HG03521 (cell line): ENCODE data around the gene EPRS1.

Experiments used
- ATAC-seq: cut with Tn5 transposase; IDR thresholded peaks from one replicate; pipeline ENCODE4 v1.9.1; 2021; ENCODE audit warnings: mild to moderate bottlenecking, moderate library complexity; ENCODE audit not compliant: unreplicated experiment

EPRS1 gene

DNA sequence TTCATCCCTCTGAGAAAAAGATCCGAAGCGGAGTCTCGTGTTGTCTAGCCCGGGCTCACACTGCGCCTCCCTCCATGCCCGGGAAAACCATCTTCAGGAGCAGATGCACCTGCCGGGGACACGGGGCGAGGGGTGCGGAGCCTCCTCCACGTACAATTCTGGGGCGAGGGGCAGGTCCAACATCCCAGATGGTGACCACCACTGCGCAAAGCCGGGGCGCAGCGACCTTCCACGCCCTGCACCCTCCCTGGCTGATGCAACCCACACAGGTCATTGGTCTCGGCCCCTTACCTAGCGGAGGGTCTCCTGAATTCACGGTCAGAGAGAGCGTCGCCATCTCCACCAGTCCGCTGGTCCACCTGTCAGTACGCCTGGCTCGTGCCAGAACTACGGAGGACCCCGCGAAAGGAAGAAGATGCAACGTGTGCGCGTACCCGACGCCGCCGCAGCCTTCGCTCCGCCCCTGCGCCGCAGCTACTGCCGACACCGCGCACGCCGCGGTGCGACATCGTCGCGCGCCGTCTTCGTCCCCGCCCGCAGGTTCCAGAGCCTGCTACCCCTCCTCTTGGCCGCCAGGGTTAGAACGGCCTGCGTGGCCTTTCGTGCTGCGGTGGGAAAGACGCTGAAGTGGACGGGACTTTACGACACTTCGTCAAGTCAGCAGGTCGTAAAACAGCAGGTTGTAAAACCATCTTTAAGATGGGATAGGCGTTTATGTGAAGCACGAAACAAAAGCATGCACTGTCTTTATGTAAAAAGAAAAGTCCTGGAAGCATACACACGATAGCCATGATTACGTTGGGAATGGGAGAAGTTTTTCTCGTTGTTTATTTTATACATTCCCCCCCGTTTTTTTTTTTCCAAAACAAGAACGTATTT is at the start of gene EPRS1:
Gene EPRS1 (minus strand): TSS at position 454 of the 879 bp plus-strand sequence. CDS start 117 bp downstream, at position 337.
- ATAC-seq: peak; percentile 99

DNA sequence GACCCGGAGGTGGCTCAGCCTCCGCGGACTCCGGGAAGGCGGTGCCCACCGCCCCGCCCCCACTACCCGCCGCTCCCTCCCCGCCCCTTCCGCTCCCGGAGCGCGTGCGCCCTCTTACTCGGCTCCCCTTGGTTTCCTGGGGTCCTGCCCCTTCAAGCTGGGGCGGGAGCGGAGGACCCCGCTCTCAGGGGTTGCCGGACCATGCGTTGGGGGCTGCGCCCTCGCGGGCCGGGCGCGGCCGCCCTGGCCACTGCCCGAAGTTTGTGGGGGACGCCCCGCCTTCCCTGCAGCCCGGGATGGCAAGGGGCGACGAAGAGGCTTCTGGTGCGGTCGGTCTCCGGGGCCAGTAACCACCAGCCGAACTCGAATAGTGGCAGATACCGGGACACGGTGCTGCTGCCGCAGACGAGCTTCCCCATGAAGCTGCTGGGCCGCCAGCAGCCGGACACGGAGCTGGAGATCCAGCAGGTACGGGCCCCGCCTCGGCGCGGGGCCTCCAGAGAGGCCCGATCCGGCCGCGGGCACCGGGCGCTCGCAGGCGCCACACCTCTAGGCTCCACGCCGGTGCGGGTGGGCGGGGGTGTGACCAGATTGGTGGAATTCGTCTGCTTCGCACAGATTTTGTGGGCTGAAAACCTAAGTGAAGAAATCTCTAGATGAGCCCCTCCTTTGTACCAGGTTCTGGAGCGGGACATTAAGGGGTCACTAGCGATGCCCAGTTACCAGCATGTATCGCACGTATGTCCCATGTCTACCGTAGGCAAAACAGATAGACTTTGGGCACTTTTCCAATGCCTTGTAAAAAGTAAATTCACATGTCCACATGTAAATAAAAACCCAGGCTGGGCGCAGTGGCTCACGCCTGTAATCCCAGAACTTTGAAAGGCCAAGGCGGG is 48.0 kb upstream of the EPRS1 start, which contains the start of gene IARS2:
Gene IARS2 (plus strand): TSS at position 117 of the 896 bp plus-strand sequence. CDS start 85 bp downstream, at position 202.
- ATAC-seq: peak; percentile 67

DNA sequence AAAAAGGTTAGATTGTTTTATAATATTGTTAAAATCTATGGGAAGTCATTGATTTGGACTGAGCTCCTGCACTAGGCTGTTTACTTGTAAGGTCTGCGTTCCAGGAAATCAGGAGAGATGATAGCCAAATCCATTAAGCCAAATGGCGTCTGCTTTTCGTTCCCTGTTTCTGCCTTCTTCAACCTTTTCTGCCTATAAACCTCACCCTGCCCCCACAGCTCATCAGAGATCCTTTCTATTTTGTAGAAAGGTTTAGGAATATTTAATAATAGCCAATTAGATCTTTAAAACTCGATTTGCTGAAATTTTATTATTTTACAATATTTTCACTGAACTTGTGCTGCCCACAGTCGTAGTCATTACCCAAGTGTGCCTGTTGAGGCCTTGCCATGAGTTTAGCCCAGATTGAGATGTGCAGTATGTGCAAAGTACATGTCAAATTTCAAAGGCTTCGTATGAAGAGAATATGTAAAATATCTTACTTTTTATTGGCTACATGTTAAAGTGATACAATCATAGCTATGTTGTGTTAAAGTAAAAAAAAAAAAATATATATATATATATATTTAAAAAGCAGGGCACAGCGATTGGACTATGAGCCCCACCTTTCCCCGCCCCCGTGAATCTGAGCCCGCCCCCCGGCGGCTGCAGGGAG is 47.2 kb upstream of the EPRS1 start:
- peak; percentile 1 for ATAC-seq

- no peak for ATAC-seq
These were observed 46.4 kb upstream of the EPRS1 start for GRCh38 chr1:220092694-220093093.

GRCh38 chr1:220089650-220090556 is 43.6 kb upstream of the EPRS1 start, which contains the start of gene BPNT1:
TSS of gene BPNT1 (minus strand) at chr1:220089788. CDS start at chr1:220079846, 9,942 bp downstream.
- peak; percentile 51 for ATAC-seq

DNA sequence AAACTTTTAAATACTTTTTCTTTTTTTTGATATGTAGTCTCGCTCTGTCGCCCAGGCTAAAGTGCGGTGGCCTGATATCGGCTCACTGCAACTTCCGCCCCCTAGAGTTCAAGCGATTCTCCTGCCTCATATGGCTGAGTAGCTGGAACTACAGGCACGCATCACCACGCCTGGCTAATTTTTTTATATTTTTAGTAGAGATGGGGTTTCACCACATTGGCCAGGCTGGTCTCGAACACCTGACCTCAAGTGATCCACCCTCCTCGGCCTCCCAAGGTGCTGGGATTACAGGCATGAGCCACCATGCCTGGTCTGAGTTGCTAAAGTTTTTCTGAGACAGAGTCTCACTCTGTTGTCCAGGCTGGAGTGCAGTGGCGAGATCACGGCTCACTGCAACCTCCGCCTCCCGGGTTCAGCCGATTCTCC is 40.0 kb upstream of the EPRS1 start:
- ATAC-seq: peak; percentile 43

- no peak for ATAC-seq
These were observed 38.2 kb upstream of the EPRS1 start for GRCh38 chr1:220084460-220084859.

DNA sequence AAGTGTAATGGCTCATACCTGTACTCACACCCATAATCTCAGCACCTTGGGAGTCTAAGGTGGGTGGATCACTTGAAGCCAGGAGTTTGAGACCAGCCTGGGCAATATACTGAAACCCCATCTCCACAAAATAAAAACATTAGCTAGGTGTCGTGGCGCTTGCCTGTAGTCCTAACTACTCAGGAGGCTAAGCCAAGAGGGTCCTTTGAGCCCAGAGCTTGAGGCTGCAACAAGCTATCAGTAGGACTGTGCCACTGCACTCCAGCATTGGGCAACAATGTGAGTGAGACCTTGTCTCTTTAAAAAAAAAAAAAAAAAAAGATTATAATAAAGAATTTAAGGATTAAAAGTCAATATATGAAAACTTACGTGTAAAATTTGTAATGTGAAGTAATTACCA is 31.6 kb upstream of the EPRS1 start:
- no peak for ATAC-seq

DNA sequence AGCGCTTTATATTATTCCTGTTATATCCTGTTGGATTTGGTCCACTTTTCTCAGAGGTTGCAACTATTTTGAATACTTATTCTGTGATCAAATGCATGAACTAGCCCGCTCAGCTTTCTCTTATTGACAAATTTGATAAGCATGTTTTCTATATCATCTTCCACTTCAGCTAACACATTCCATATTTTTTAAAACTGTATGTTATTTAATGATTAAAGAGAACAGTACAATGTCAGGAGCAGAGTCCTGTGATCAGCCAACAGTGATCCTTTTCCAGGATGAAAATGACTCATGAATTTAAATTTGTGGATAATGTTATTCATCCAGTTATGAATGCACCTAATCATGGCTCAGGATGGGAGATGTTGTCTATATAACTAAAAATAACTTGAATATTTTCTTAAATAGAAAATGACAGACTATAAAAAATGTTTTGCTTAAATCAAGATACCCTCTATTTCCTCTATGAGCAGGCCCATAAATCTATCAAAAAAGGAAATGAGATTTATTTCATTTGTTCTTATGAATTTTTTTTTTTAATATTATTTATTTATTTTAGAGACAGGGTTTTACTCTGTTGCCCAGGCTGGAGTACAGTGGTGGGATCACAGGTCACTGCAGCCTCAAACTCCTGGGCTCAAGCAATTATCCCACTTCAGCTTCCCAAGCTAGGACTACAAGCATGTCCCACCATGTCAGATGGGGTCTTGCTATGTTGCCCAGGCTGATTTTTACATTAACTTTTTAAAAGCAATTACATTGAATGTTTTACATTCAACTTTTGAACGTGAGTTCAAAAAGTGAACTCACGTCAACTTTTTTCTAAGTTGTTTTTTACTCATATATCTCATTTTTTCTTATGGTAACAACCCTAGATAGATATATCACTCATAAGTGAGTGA is 30.8 kb upstream of the EPRS1 start:
- ATAC-seq: no peak

DNA sequence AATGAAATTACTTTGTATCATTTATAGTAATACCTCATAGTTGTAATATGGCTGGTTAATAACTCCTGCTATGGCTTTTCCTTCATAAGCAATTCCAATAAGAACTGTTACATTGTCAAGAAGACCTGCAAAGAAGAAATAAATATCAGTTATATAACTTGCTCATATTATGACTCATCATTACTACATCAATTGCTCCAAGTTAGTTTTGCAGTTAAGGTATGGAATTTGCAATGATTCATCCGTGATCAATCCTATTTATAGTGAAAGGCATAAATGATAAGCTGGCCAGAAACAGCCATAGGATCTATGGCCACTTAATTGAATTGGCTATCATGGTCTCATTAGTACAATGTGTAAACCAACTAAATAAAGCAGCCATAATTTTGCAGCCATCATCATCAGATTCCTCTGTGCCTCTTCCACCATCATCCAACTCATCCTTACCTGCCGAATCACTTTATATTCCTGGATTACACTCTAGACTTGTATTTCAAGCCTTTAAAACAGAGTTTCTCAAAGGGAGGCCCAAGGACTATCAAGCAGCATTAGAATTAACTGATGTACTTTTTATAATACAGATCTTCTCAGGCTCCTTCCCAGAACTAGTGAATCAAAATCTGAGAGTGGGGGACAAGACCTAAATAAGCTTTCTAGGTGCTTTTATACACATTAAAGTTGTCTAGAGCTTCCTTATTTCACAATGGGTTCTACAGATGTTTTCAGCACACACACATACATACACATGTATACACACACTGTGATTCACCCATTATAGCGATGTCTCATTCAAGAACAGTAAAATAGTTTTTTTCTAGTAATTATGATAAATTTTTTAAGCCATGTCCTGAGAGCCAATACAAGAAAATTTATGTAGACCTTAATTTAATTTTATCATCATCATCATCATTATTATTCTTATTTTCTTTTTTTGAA is 21.2 kb upstream of the EPRS1 start:
- ATAC-seq: no peak

GRCh38 chr1:220062629-220063028 is 16.3 kb upstream of the EPRS1 start:
- ATAC-seq: no peak

GRCh38 chr1:220060876-220061275 is 14.6 kb upstream of the EPRS1 start:
- no peak for ATAC-seq

DNA sequence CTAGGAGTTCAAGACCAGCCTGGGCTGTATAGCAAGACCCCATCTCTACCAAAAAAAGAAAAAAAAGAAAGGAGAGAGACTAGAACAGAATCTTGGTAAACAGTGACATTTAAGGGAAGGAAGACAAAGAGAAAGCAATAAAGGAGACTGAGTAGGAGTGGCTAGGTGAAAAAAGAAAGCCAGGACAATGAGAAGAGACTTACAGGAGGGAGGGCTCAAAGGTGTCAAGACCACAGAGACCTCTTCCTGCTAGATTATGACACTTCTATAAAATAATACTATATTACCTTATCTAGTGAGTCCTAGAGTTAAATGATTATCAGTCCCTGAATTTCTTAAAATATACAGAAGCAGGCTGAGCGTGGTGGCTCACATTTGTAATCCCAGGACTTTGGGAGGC is 10.1 kb upstream of the EPRS1 start:
- no peak for ATAC-seq

- no peak for ATAC-seq
These were observed 801 bp downstream of the EPRS1 start for GRCh38 chr1:220045356-220046051.

DNA sequence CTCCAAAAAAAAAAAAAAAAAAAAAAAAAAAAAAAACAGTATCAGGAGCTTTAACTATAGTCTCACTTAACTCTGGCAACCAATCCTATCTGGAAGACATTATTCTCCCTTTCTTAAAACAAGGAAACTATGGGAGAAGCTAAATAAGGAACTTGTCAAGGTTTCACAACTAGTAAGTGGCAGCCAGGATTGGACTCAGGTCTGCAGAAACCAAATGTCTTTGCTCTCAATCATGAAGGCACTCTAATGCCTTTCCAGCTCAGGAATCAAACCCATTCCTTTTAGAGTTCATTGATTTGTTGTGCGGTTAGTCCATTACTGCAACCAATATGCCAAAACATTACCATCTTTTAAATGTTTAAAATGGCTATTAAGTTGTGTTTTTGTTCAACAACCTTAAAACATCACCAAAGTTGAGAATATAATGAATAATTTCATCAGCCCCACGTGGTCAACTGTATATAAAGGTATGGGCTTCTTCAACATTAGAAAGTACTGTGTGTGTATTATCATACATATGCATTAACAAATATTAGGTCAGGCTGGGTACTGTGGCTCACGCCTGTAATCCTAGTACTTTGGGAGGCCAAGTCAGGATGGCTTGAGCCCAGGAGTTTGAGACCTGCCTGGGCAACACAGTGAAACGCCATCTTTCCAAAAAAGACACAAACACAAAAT is 1.5 kb downstream of the EPRS1 start:
- ATAC-seq: no peak

DNA sequence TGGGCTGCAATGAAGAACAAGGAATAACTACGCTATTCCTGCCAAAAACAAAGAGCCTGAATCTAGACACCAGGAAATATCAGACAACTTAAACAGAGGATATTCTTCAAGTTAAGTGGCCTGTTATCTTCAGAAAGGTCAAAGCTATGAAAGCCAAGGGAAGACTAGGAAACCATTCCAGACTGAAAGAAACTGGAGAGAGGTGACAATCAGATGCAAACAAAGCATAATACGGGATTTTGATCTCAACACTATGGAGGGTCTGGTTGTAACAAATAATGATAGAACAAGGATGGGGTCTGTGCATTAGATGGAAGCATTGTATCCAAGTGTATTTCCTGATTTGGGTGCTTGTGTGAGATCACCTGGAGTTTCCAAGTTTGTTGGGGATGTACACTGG is 2.7 kb downstream of the EPRS1 start:
- ATAC-seq: no peak
